BLaER1 (cell line): ENCODE results near the gene DAPK2.
A peak's percentile ranks its signal among the peaks of the same experiment; 100 is the strongest.
"Not testable (repeated sequence)": the region's sequence is repeated elsewhere in the genome, so short reads cannot be mapped to it uniquely, and the experiment has no call there.

Source experiments
- H3K27ac ChIP-seq: shearing (Covaris generic); formaldehyde crosslinking; 2 replicates; pipeline ENCODE4 v1.8.1; 2022
- H3K27me3 ChIP-seq: shearing (Covaris generic); formaldehyde crosslinking; 2 replicates; pipeline ENCODE4 v1.8.1; 2022
- H3K36me3 ChIP-seq: shearing (Covaris generic); formaldehyde crosslinking; 2 replicates; pipeline ENCODE4 v1.8.1; 2022
- H3K4me1 ChIP-seq: shearing (Covaris generic); formaldehyde crosslinking; 2 replicates; pipeline ENCODE4 v1.8.1; 2022
- H3K4me2 ChIP-seq: shearing (Covaris generic); formaldehyde crosslinking; 2 replicates; pipeline ENCODE4 v1.8.1; 2022
- H3K4me3 ChIP-seq: shearing (Covaris generic); formaldehyde crosslinking; 2 replicates; pipeline ENCODE4 v1.8.1; 2022
- H3K9ac ChIP-seq: shearing (Covaris generic); formaldehyde crosslinking; 2 replicates; pipeline ENCODE4 v1.8.1; 2022
- H3K9me3 ChIP-seq: shearing (Covaris generic); formaldehyde crosslinking; 2 replicates; pipeline ENCODE4 v1.8.1; 2022
- H4K20me1 ChIP-seq: shearing (Covaris generic); formaldehyde crosslinking; 2 replicates; pipeline ENCODE4 v1.8.1; 2022
- Cebpa-rat ChIP-seq: shearing (Covaris generic); IDR thresholded peaks from 2 replicates; pipeline ENCODE4 v1.8.1; 2022

DAPK2 gene

GRCh38 chr15:63970621-63971426, 75.5 kb downstream of the DAPK2 start:
- no peaks in the 10 kb centered on the region for H3K27me3 ChIP-seq
- no peak overlapping the region for H3K4me3 ChIP-seq
- no peak overlapping the region for H3K9ac ChIP-seq
- H3K4me1 ChIP-seq = peaks cover 27% of the 10 kb centered on the region; the same call in 1 of the 2 replicates
- H3K27ac ChIP-seq = no peak overlapping the region
- H4K20me1 ChIP-seq = no peaks in the 10 kb centered on the region
- H3K9me3 ChIP-seq = no peaks in the 10 kb centered on the region
- H3K36me3 ChIP-seq = no peaks in the 10 kb centered on the region
- no peak for TF ChIP-seq Cebpa-rat
- H3K4me2 ChIP-seq = no peak overlapping the region

- H3K4me2 ChIP-seq = no peak overlapping the region
Observed at GRCh38 chr15:63969652-63970421, 76.4 kb downstream of the DAPK2 start.

GRCh38 chr15:63968700-63969099, 77.6 kb downstream of the DAPK2 start:
- Histone ChIP-seq H3K4me1 (peaks cover 22% of the 10 kb centered on the region; the same call in 1 of the 2 replicates), H3K9me3 (peaks cover 18% of the 10 kb centered on the region), H3K4me3 (no peak overlapping the region), H4K20me1 (no peaks in the 10 kb centered on the region), H3K9ac (no peak overlapping the region), H3K27ac (no peak overlapping the region), H3K27me3 (no peaks in the 10 kb centered on the region), H3K36me3 (no peaks in the 10 kb centered on the region), H3K4me2 (no peak overlapping the region)
- no peak for TF ChIP-seq Cebpa-rat

More at GRCh38 chr15:63969652-63970421, 76.4 kb downstream of the DAPK2 start:
- no peaks in the 10 kb centered on the region for H4K20me1 ChIP-seq
- H3K4me1 ChIP-seq = peaks cover 27% of the 10 kb centered on the region; the same call in 1 of the 2 replicates
- no peaks in the 10 kb centered on the region for H3K27me3 ChIP-seq
- TF ChIP-seq Cebpa-rat = no peak
- H3K9me3 ChIP-seq = peaks cover 9% of the 10 kb centered on the region
- H3K36me3 ChIP-seq = no peaks in the 10 kb centered on the region
- no peak overlapping the region for H3K9ac ChIP-seq
- H3K4me3 ChIP-seq = no peak overlapping the region
- H3K27ac ChIP-seq = no peak overlapping the region

- no peak overlapping the region for H3K4me3 ChIP-seq
- H3K27ac ChIP-seq = no peak overlapping the region
- TF ChIP-seq Cebpa-rat = no peak
- peaks cover 20% of the 10 kb centered on the region; the same call in 1 of the 2 replicates for H3K4me1 ChIP-seq
- peaks cover 23% of the 10 kb centered on the region for H3K9me3 ChIP-seq
- H3K9ac ChIP-seq = no peak overlapping the region
- H4K20me1 ChIP-seq = no peaks in the 10 kb centered on the region
- no peaks in the 10 kb centered on the region for H3K27me3 ChIP-seq
- no peaks in the 10 kb centered on the region for H3K36me3 ChIP-seq
- no peak overlapping the region for H3K4me2 ChIP-seq
Observed at GRCh38 chr15:63968122-63968524, 78.2 kb downstream of the DAPK2 start.

GRCh38 chr15:63967616-63968015, 78.7 kb downstream of the DAPK2 start:
- no peaks in the 10 kb centered on the region for H3K36me3 ChIP-seq
- H4K20me1 ChIP-seq = no peaks in the 10 kb centered on the region
- H3K9ac ChIP-seq = no peak overlapping the region
- H3K27ac ChIP-seq = no peak overlapping the region
- H3K4me1 ChIP-seq = peaks cover 20% of the 10 kb centered on the region; the same call in 1 of the 2 replicates
- no peak overlapping the region for H3K4me2 ChIP-seq
- no peak overlapping the region for H3K4me3 ChIP-seq
- TF ChIP-seq Cebpa-rat = no peak
- H3K9me3 ChIP-seq = peaks cover 26% of the 10 kb centered on the region
- H3K27me3 ChIP-seq = no peaks in the 10 kb centered on the region

GRCh38 chr15:63962947-63963721, 83.2 kb downstream of the DAPK2 start:
- not testable (repeated sequence) for H3K4me3 ChIP-seq, H3K4me1 ChIP-seq, H4K20me1 ChIP-seq, H3K27me3 ChIP-seq, H3K9ac ChIP-seq, H3K36me3 ChIP-seq, H3K4me2 ChIP-seq, H3K27ac ChIP-seq
- peaks cover 26% of the 10 kb centered on the region for H3K9me3 ChIP-seq

- H3K27me3 ChIP-seq = no peaks in the 10 kb centered on the region
- no peak overlapping the region for H3K9ac ChIP-seq
- no peak overlapping the region for H3K4me2 ChIP-seq
- H3K27ac ChIP-seq = no peak overlapping the region
- TF ChIP-seq Cebpa-rat = no peak
- H4K20me1 ChIP-seq = no peaks in the 10 kb centered on the region
- H3K36me3 ChIP-seq = no peaks in the 10 kb centered on the region
- H3K4me3 ChIP-seq = no peak overlapping the region
- no peaks in the 10 kb centered on the region for H3K9me3 ChIP-seq
- H3K4me1 ChIP-seq = peaks cover 10% of the 10 kb centered on the region
Observed at GRCh38 chr15:63953524-63953923, 92.8 kb downstream of the DAPK2 start.

- Histone ChIP-seq H3K27ac (no peak overlapping the region), H3K9ac (no peak overlapping the region), H3K36me3 (no peaks in the 10 kb centered on the region), H3K4me1 (peaks cover 11% of the 10 kb centered on the region), H4K20me1 (no peaks in the 10 kb centered on the region), H3K27me3 (no peaks in the 10 kb centered on the region), H3K4me2 (no peak overlapping the region), H3K9me3 (no peaks in the 10 kb centered on the region), H3K4me3 (no peak overlapping the region)
- no peak for TF ChIP-seq Cebpa-rat
Observed at GRCh38 chr15:63950911-63951481, 95.3 kb downstream of the DAPK2 start.

GRCh38 chr15:63948971-63949370, 97.3 kb downstream of the DAPK2 start:
- H3K36me3 ChIP-seq = no peaks in the 10 kb centered on the region
- H3K9me3 ChIP-seq = no peaks in the 10 kb centered on the region
- no peaks in the 10 kb centered on the region for H4K20me1 ChIP-seq
- H3K4me3 ChIP-seq = no peak overlapping the region
- H3K27ac ChIP-seq = no peak overlapping the region
- H3K4me1 ChIP-seq = peaks cover 11% of the 10 kb centered on the region
- H3K27me3 ChIP-seq = no peaks in the 10 kb centered on the region
- no peak overlapping the region for H3K9ac ChIP-seq
- TF ChIP-seq Cebpa-rat = no peak
- peak overlapping the region; percentile 48 for H3K4me2 ChIP-seq
